Uterus (tissue), 2 donors: Measurements from ENCODE around the gene CD81.

Source experiments
- POLR2A ChIP-seq, 2 donors: fragments of 450-650 bp; IDR thresholded peaks; one replicate each; pipeline ENCODE4 v1.6.1; 2016; ENCODE audit warnings: antibody characterized with exemption in 2 of 2, mild to moderate bottlenecking in 1 of 2, moderate library complexity in 1 of 2
- TF ChIP-seq, protein P1 (sequence below), 4 experiments: fragments of 200-600 bp in 2 of 4; fragments of 450-650 bp in 2 of 4; sonication (generic) in 2 of 4; IDR thresholded peaks; one replicate each; pipeline ENCODE4 v1.5.1; 2016 to 2019; ENCODE audit warnings: antibody characterized with exemption in 4 of 4, mild to moderate bottlenecking in 2 of 4, moderate library complexity in 1 of 4

- TF ChIP-seq, protein P1, sequence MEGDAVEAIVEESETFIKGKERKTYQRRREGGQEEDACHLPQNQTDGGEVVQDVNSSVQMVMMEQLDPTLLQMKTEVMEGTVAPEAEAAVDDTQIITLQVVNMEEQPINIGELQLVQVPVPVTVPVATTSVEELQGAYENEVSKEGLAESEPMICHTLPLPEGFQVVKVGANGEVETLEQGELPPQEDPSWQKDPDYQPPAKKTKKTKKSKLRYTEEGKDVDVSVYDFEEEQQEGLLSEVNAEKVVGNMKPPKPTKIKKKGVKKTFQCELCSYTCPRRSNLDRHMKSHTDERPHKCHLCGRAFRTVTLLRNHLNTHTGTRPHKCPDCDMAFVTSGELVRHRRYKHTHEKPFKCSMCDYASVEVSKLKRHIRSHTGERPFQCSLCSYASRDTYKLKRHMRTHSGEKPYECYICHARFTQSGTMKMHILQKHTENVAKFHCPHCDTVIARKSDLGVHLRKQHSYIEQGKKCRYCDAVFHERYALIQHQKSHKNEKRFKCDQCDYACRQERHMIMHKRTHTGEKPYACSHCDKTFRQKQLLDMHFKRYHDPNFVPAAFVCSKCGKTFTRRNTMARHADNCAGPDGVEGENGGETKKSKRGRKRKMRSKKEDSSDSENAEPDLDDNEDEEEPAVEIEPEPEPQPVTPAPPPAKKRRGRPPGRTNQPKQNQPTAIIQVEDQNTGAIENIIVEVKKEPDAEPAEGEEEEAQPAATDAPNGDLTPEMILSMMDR (IDR thresholded peaks at IDR 0.05): no peak
- TF ChIP-seq POLR2A (IDR thresholded peaks at IDR 0.05): no peak
These were observed 9.6 kb upstream of the CD81 start for GRCh38 chr11:2367266-2368160.
